ENCODE data around the gene PHF19.

DNA sequence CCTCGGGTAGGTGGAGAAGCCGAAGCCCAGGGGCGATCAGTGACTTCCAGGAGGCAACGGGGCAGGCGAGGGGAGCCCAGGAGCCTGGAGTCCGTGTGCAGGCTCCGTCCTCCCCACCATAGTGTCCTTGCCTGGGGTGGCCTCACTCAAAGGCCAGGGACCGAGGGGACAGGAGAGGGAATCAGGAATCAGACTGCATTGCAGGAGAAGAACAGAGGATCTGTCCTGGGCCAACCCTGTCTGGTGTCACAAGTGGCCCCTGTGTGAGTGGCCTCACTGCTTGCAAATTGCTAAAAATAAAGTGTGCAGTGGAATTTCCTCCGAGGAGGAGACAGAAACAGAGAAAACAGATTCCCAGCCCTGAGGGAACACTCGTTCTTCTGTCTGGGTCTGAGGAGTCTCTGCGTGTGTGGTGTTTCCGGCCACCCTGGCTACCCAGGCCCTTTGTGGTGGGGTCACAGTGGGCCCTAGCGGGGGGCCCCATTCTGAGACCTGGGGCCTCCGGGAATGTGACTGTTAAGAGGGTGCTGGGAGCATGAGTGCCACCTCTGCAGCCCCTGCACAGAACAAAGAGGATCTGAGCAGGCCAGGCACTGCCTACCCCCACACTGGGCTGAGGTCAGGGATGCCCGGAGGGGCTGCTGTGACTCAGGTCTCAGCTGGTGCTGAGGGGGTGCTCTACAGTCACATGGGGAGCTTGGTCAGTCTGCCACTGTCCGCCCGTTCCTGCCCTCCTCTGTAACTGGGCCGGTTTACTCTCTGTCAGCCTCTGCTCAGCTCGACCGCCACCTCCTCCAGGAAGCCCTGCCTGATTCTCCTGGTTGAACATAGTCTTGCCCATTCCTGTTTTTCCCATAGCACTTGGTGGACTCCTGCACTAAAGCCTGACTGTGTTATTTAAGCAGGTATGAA is 42.2 kb upstream of the PHF19 start:
- TF ChIP-seq POLR2A (IDR thresholded peaks at IDR 0.05; ENCODE audit: low read length), result no peak
- TF ChIP-seq GATA1 (IDR thresholded peaks at IDR 0.05; ENCODE audit: low read depth, low read length), result no peak
